Measurements from ENCODE around the gene RPL3.
"Not testable (repeated sequence)": the region's sequence is repeated elsewhere in the genome, so short reads cannot be mapped to it uniquely, and the experiment has no call there.

The RPL3 gene

DNA sequence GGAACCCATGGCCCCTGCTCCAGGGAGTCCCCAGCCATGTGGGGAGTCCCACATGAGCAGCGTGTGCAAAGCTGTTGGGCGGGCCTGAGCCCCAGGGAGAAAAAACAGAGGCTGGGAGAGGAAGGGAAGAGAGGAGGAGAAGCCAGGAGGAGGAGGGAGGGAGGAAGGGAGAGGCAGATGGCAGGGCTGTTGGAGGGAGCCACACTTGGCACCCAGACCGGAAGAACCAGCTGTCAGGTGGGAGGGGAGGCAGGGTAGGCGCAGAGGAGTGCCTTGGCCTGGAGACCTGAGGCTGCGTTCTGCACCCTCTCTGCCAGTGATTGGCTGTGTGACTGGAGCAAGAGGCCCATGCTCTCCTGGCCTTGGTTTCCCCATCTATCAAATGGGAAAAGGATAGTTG, 37.0 kb upstream of the RPL3 start:
- no peaks in the 10 kb centered on the region; the same call in 1 of the 2 replicates for H3K9me3 ChIP-seq (ENCODE audit: insufficient read depth, low read length)
- TF ChIP-seq SUZ12 (IDR thresholded peaks at IDR 0.05; ENCODE audit: extremely low read depth, insufficient read depth, insufficient read length): no peak
- no peak for TF ChIP-seq YY1 (IDR thresholded peaks at IDR 0.05; ENCODE audit: insufficient read depth, insufficient read length)
- no peak for TF ChIP-seq ZNF274 (IDR thresholded peaks at IDR 0.05; ENCODE audit: low read depth, low read length)
- peaks cover 6% of the 10 kb centered on the region for H3K36me3 ChIP-seq (ENCODE audit: insufficient read depth, insufficient read length, low read length)
- no peak overlapping the region for H3K4me3 ChIP-seq (ENCODE audit: insufficient read length, low read depth)
- H3K9ac ChIP-seq (ENCODE audit: insufficient read length, low read depth): no peak overlapping the region
- no peaks in the 10 kb centered on the region for H3K27me3 ChIP-seq (ENCODE audit: insufficient read depth, insufficient read length)
- peaks cover 24% of the 10 kb centered on the region for H3K4me1 ChIP-seq (ENCODE audit: insufficient read depth, insufficient read length)
- no peak for DNase-seq (ENCODE audit: low read depth, low spot score)

DNA sequence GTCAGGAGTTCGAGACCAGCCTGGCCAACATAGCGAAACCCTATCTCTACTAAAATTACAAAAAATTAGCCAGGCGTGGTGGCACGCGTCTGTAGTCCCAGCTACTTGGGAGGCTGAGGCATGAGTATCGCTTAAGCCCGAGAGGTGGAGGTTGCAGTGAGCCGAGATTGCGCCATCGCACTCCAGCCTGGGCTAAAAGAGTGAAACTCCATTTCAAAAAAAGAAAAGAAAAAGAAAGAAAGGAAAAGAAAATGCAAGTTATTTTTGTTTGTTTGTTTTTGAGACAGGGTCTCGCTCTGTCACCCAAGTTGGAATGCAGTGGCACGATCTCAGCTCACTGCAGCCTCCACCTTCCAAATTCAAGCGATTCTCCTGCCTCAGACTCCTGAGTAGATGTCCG, 36.4 kb upstream of the RPL3 start:
- H3K4me3 ChIP-seq (ENCODE audit: insufficient read length, low read depth); H3K27me3 ChIP-seq (ENCODE audit: insufficient read depth, insufficient read length); H3K9ac ChIP-seq (ENCODE audit: insufficient read length, low read depth); H3K9me3 ChIP-seq (ENCODE audit: insufficient read depth, low read length); DNase-seq (ENCODE audit: low read depth, low spot score); H3K36me3 ChIP-seq (ENCODE audit: insufficient read depth, insufficient read length, low read length): not testable (repeated sequence)
- peaks cover 23% of the 10 kb centered on the region for H3K4me1 ChIP-seq (ENCODE audit: insufficient read depth, insufficient read length)

DNA sequence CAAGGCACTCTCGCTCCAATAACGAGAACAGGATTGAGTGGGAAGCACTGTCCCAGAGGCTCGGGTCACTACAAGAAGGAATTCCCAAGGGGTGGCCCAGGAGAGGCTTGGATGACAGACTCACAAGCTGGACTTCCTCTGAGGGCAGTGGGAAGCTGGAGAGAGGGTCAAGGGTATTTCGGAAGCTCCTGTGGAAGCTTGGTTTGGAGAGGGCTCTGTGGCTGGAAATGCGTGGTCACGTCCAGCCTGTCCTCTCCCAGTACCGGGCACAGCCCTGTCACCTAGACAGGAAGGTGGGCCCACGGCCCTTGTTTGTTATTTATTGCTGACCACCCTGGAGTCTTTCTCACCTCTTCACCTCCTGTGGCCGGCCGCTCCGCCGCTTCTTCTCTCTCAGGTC, 35.7 kb upstream of the RPL3 start:
- TF ChIP-seq ZNF274 (IDR thresholded peaks at IDR 0.05; ENCODE audit: low read depth, low read length): no peak
- no peak for TF ChIP-seq SUZ12 (IDR thresholded peaks at IDR 0.05; ENCODE audit: extremely low read depth, insufficient read depth, insufficient read length)
- TF ChIP-seq YY1 (IDR thresholded peaks at IDR 0.05; ENCODE audit: insufficient read depth, insufficient read length): no peak
- H3K9me3 ChIP-seq (ENCODE audit: insufficient read depth, low read length): no peaks in the 10 kb centered on the region; the same call in 1 of the 2 replicates
- H3K4me3 ChIP-seq (ENCODE audit: insufficient read length, low read depth): no peak overlapping the region
- no peaks in the 10 kb centered on the region for H3K27me3 ChIP-seq (ENCODE audit: insufficient read depth, insufficient read length)
- peaks cover 18% of the 10 kb centered on the region for H3K4me1 ChIP-seq (ENCODE audit: insufficient read depth, insufficient read length)
- no peak overlapping the region for H3K9ac ChIP-seq (ENCODE audit: insufficient read length, low read depth)
- peaks cover 6% of the 10 kb centered on the region for H3K36me3 ChIP-seq (ENCODE audit: insufficient read depth, insufficient read length, low read length)
- no peak for DNase-seq (ENCODE audit: low read depth, low spot score)

DNA sequence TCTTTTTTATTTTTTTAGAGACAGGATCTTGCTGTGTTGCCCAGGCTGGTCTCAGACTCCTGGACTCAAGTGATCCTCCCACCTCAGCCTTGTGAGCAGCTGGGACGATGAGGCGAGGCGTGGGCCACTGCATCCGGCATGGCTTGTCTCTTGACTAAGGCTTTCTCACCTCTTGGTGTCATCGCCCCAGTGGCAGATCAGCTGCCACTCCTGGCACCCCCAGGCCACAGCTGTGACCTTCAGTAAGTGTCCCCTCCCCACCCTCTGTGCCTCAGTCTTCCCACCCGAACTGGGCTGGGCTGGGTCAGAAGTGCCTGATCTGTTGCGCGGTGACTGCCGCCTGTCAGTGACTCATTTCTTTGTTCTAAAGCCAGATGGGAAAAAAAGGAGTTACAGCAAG, 33.9 kb upstream of the RPL3 start:
- no peak overlapping the region for H3K4me3 ChIP-seq (ENCODE audit: insufficient read length, low read depth)
- no peaks in the 10 kb centered on the region; the same call in 1 of the 2 replicates for H3K9me3 ChIP-seq (ENCODE audit: insufficient read depth, low read length)
- H3K27me3 ChIP-seq (ENCODE audit: insufficient read depth, insufficient read length): no peaks in the 10 kb centered on the region
- no peaks in the 10 kb centered on the region for H3K36me3 ChIP-seq (ENCODE audit: insufficient read depth, insufficient read length, low read length)
- H3K4me1 ChIP-seq (ENCODE audit: insufficient read depth, insufficient read length): peaks cover 11% of the 10 kb centered on the region
- DNase-seq (ENCODE audit: low read depth, low spot score): no peak
- no peak overlapping the region for H3K9ac ChIP-seq (ENCODE audit: insufficient read length, low read depth)
- TF ChIP-seq ZNF274 (IDR thresholded peaks at IDR 0.05; ENCODE audit: low read depth, low read length) (no peak), SUZ12 (IDR thresholded peaks at IDR 0.05; ENCODE audit: extremely low read depth, insufficient read depth, insufficient read length) (no peak), YY1 (IDR thresholded peaks at IDR 0.05; ENCODE audit: insufficient read depth, insufficient read length) (no peak)

DNA sequence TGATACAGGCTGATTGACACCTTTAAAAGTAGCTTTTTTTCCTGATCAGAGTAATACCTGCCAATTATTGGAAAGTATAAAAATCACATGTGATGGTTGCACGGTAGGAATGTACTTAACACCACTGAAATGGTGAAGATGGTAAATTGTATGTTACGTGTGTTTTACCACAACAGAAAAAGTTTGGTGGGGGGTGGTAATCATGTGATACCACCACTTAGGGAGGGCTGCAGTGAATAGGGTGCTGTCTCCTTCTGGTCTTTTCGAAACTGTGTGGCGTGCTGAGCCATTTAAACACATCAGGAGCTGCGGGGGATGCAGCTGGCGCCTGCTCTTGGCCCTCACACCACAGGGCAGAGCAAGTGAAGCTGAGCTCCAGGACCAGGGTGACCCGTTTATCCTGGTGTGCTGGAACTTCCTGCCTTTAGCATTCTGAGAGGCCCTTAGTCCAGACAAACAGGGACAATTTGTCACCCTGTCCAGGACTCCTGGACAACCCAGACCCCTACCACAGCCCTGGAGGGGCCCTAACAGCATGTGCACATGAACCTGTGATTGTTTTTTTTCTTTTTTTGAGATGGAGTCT, 33.0 kb upstream of the RPL3 start:
- TF ChIP-seq SUZ12 (IDR thresholded peaks at IDR 0.05; ENCODE audit: extremely low read depth, insufficient read depth, insufficient read length): no peak
- no peak for TF ChIP-seq ZNF274 (IDR thresholded peaks at IDR 0.05; ENCODE audit: low read depth, low read length)
- no peak for TF ChIP-seq YY1 (IDR thresholded peaks at IDR 0.05; ENCODE audit: insufficient read depth, insufficient read length)
- no peaks in the 10 kb centered on the region for H3K36me3 ChIP-seq (ENCODE audit: insufficient read depth, insufficient read length, low read length)
- no peaks in the 10 kb centered on the region; the same call in 1 of the 2 replicates for H3K9me3 ChIP-seq (ENCODE audit: insufficient read depth, low read length)
- no peaks in the 10 kb centered on the region for H3K27me3 ChIP-seq (ENCODE audit: insufficient read depth, insufficient read length)
- peak overlapping the region; percentile 33 for H3K9ac ChIP-seq (ENCODE audit: insufficient read length, low read depth)
- DNase-seq (ENCODE audit: low read depth, low spot score): no peak
- H3K4me1 ChIP-seq (ENCODE audit: insufficient read depth, insufficient read length): peaks cover 11% of the 10 kb centered on the region
- H3K4me3 ChIP-seq (ENCODE audit: insufficient read length, low read depth): no peak overlapping the region

DNA sequence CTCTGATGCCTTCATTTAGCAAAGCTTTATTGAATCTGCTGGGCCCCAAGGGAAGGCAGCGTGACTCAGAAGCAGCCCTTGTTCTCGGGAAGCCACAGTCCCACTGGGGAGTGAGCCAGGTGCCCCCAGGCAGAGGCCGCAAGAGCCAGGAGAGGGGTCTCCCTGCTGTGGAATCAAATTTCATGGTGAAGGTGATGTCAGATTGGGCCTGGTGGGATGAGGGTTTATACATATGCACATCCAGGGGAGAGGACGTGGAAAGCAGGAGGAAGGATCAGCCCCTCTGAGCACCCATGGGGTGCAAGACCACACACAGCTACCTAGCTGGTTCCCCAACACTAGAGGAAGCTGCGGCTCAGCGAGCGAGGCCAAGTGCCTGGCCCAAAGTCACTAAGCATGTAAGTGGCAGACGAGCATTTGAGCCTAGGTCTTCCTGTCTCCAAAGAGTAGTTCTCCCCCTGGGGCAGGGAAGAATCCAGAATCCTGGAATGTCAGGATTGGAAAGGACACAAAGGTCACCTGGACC, 32.3 kb upstream of the RPL3 start:
- H3K4me1 ChIP-seq (ENCODE audit: insufficient read depth, insufficient read length): peaks cover 11% of the 10 kb centered on the region
- no peaks in the 10 kb centered on the region for H3K9me3 ChIP-seq (ENCODE audit: insufficient read depth, low read length)
- H3K36me3 ChIP-seq (ENCODE audit: insufficient read depth, insufficient read length, low read length): no peaks in the 10 kb centered on the region
- H3K27me3 ChIP-seq (ENCODE audit: insufficient read depth, insufficient read length): no peaks in the 10 kb centered on the region
- H3K4me3 ChIP-seq (ENCODE audit: insufficient read length, low read depth): no peak overlapping the region
- H3K9ac ChIP-seq (ENCODE audit: insufficient read length, low read depth): peak overlapping the region; percentile 90
- no peak for TF ChIP-seq ZNF274 (IDR thresholded peaks at IDR 0.05; ENCODE audit: low read depth, low read length)
- TF ChIP-seq YY1 (IDR thresholded peaks at IDR 0.05; ENCODE audit: insufficient read depth, insufficient read length): no peak
- no peak for TF ChIP-seq SUZ12 (IDR thresholded peaks at IDR 0.05; ENCODE audit: extremely low read depth, insufficient read depth, insufficient read length)
- DNase-seq (ENCODE audit: low read depth, low spot score): no peak

DNA sequence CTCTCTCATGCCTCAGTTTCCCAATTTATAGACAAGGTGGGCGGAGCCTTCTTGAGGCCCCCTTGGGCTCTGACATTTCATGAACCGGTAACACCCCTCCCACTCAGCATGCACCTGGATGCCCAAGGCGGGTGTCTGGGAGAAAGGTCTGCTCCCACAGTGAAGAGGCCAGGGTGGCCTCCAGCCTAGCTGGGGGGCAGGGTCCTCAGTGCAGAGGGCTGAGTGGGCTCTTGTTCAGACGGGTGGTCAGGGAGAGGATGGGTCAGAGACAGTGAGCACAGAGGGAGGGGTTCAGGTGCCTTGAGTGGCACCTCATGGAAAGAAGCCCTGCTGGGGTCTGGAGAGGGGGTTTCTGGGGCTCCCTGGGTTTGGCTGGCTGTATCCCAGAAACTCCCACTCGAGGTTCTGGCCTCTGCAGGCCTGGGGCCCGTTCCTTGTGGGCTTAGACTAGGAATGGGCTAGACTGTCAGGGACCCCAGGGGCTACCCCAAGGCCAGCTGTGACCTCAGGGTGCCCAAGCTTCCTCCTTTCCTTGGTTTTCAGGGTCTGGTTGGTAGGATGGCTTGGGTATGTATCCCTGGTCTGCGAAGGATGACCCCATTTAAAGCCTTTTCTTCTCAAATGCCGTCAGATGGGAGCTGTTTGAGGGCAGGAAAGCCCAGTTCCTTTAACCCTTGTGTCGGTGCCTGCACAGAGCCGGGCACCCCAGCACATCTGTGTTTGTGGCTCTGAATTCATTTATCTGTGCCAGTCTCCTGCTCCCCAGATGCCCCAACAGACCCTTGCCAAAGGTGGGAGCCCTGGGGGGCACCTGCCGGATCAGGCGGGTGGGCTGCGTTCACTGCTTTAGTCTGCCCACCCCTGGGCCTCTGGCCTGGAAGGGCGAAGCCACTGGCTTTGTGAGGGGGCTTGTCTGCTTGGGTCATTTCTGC, 31.6 kb upstream of the RPL3 start:
- peak overlapping the region; percentile 90 for H3K9ac ChIP-seq (ENCODE audit: insufficient read length, low read depth)
- no peak for DNase-seq (ENCODE audit: low read depth, low spot score)
- H3K4me1 ChIP-seq (ENCODE audit: insufficient read depth, insufficient read length): peaks cover 9% of the 10 kb centered on the region
- no peaks in the 10 kb centered on the region for H3K27me3 ChIP-seq (ENCODE audit: insufficient read depth, insufficient read length)
- no peaks in the 10 kb centered on the region for H3K36me3 ChIP-seq (ENCODE audit: insufficient read depth, insufficient read length, low read length)
- no peaks in the 10 kb centered on the region for H3K9me3 ChIP-seq (ENCODE audit: insufficient read depth, low read length)
- peak overlapping the region; percentile 71 for H3K4me3 ChIP-seq (ENCODE audit: insufficient read length, low read depth)
- TF ChIP-seq ZNF274 (IDR thresholded peaks at IDR 0.05; ENCODE audit: low read depth, low read length): no peak
- TF ChIP-seq SUZ12 (IDR thresholded peaks at IDR 0.05; ENCODE audit: extremely low read depth, insufficient read depth, insufficient read length): no peak
- no peak for TF ChIP-seq YY1 (IDR thresholded peaks at IDR 0.05; ENCODE audit: insufficient read depth, insufficient read length)

All from NT2/D1 (cell line).